HG03439 (cell line): ENCODE measurements around the gene GFOD1.

Source experiments
- ATAC-seq: cut with Tn5 transposase; IDR thresholded peaks from one replicate; pipeline ENCODE4 v1.9.1; 2021; ENCODE audit warnings: mild to moderate bottlenecking, moderate library complexity; ENCODE audit not compliant: unreplicated experiment

Gene GFOD1

GRCh38 chr6:13487122-13488014 lies at the start of gene GFOD1:
TSS of gene GFOD1 (minus strand) at chr6:13487600. CDS start at chr6:13486890, 710 bp downstream.
- ATAC-seq = peak; percentile 79

- no peak for ATAC-seq
Measured at GRCh38 chr6:13536796-13537526, 49.6 kb upstream of the GFOD1 start.

- no peak for ATAC-seq
Measured at GRCh38 chr6:13535306-13535705, 47.9 kb upstream of the GFOD1 start.

- ATAC-seq = no peak
Measured at GRCh38 chr6:13534536-13534935, 47.1 kb upstream of the GFOD1 start.

- ATAC-seq = no peak
Measured at GRCh38 chr6:13531956-13532355, 44.6 kb upstream of the GFOD1 start.

GRCh38 chr6:13528777-13529343 lies 41.5 kb upstream of the GFOD1 start:
- ATAC-seq = no peak

GRCh38 chr6:13528232-13528631 lies 40.8 kb upstream of the GFOD1 start:
- no peak for ATAC-seq

GRCh38 chr6:13527671-13528056 lies 40.3 kb upstream of the GFOD1 start:
- ATAC-seq = no peak

GRCh38 chr6:13526727-13527670 lies 39.6 kb upstream of the GFOD1 start:
- ATAC-seq = peak; percentile 67

GRCh38 chr6:13526357-13526726 lies 38.9 kb upstream of the GFOD1 start:
- ATAC-seq = no peak

GRCh38 chr6:13524801-13525508 lies 37.6 kb upstream of the GFOD1 start:
- no peak for ATAC-seq

GRCh38 chr6:13523826-13524622 lies 36.6 kb upstream of the GFOD1 start:
- ATAC-seq = no peak

- ATAC-seq = no peak
Measured at GRCh38 chr6:13522656-13523055, 35.3 kb upstream of the GFOD1 start.

- ATAC-seq = no peak
Measured at GRCh38 chr6:13519839-13520238, 32.4 kb upstream of the GFOD1 start.

GRCh38 chr6:13517116-13517515 lies 29.7 kb upstream of the GFOD1 start:
- no peak for ATAC-seq

- no peak for ATAC-seq
Measured at GRCh38 chr6:13515912-13516311, 28.5 kb upstream of the GFOD1 start.

- ATAC-seq = no peak
Measured at GRCh38 chr6:13513626-13514502, 26.5 kb upstream of the GFOD1 start.

- ATAC-seq = no peak
Measured at GRCh38 chr6:13512900-13513299, 25.5 kb upstream of the GFOD1 start.
